Forelimb muscle (tissue), 1 donor: Measurements from ENCODE around the gene RAB11FIP4. TPM values are rescaled to one million over a fixed set of nuclear protein-coding genes. Genes with fewer than 3 reads are reported as not detected.
"Not testable (repeated sequence)": the region's sequence is repeated elsewhere in the genome, so short reads cannot be mapped to it uniquely, and the experiment has no call there.

Experiments used
- DNase-seq: peaks from one replicate; pipeline ENCODE4 v3.0.0-alpha.2; 2013; ENCODE audit warnings: low read depth
- polyA plus RNA-seq: library from polyadenylated mRNA; unstranded; fragments of 120-200 nt; gene quantifications from one replicate; pipeline ENCODE4 v1.2.1, GENCODE V29; 2013; ENCODE audit not compliant: insufficient read length

RAB11FIP4 gene
- polyA plus RNA-seq, 1 donor = 0.46 TPM

DNA sequence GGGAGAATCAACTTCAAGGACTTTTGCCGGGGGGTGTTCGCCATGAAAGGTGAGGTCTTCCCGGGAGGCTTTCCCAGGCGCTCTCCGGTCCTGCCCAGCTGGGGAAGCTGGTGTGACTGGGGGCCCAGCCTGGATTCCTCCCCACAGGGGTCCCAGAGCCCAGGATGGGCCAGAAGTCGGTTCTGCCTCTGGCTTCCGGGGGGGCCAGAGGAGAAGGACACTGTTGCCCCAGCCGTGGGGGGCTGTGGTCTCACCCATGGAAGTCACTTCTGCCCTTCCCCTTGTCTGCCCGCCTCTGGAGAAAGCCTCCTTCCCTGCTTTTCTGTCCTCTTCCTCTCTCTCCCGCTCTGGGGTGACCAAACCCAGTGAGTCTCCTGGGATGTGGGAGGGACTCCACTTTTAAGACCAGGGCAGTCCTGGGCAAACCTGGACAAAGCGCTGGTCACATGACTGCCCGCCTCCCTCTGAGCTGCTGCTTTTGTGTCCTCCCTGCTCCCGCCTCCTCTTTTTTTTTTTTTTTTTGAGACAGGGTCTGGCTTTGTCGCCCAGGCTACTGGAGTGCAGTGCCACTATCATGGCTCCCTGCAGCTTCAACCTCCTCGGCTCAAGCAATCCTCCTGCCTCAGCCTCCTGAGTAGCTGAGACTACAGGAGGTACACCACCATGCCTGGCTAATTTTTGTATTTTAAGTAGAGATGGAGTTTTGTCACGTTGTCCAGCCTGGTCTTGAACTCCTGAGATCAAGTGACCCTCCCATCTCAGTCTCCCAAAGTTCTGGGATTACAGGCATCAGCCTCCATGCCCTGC is 40.6 kb downstream of the RAB11FIP4 start:
- DNase-seq = no peak

DNA sequence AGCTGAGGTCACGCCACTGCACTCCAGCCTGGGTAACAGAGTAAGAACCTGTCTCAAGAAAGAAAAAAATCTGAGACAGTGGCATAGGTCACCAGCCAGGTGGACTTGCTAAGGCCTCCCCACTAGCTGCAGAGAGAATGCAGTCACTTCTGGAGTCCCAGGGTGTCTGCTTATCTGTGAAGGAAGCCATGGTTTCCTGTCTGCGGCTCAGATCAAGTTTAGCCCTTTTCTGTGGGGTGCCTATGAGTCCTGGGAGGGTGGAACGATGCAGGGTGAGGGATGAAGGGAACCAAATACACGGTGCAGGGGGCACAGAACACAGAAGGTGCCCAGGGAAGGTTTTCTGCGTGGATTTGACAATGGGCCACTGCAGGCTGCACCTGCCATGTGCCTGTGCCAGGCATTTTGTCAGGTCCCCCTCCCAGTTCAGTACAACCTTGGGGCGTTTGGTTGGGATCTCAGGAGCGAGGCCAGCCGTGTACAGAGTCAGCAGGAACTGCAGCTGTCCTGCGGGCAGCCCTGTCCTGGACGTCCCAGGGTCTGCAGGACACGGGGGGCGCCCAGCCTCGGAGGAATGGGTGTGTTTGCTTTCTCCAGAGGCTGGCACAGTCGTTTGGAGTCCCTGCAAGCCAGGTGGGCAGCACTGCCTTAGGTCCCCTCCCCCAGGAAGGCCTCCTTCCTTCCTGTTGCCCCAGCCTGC is 41.8 kb downstream of the RAB11FIP4 start:
- no peak for DNase-seq

DNA sequence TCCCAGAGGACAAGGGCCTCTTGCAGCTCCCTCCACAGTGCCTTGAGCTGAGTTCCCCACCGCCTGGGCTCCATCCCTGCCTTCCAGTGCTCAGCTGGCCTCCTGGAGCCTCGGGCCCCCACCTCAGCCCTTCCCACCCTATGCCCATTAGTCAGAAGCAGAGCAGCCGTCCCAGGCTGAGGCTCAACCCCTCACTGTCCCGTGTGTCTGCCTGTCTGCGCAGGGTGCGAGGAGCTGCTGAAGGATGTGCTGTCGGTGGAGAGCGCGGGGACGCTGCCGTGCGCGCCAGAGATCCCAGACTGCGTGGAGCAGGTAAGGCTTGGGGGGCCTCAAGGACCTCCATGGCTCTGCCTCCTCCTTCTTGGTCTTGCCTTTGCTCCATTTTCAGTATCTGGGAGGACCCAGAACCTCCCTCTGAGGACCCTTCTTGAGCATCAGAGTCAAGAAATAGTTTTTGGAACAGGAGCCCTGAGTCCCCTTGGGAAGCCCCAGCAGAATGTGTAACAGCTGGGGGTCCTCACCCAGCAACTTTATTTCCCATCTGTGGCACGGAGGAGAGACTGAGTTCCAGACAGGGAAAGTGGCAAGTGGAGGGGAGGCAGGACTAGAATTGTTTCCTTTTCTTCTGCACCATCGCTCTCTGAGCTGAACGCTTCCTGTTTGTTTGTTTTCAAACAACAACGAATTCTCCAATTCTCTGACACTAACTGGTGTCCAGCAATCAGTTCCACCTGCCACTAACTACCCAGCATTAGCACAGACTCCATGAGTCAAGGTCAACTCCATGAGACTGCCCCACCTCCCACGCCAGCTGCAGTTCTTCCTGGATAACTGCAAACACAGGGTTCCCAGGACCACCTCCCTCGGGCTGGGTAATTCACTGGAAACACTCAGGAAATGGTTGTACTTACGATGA is 42.6 kb downstream of the RAB11FIP4 start:
- DNase-seq = no peak

DNA sequence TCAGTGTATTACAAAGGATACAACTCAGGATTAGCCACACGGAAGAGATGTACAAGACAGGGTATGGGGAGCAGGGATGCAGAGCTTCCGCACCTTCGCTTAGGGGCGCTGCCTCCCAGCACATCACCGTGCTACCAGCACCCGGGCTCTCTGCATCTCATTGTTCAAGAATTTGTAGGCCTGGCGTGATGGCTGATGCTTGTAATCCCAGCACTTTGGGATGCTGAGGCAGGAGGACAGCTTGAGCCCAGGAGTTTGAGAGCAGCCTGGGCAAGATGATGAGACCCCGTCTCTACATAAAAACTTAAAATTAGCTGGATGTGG is 43.2 kb downstream of the RAB11FIP4 start:
- no peak for DNase-seq

DNA sequence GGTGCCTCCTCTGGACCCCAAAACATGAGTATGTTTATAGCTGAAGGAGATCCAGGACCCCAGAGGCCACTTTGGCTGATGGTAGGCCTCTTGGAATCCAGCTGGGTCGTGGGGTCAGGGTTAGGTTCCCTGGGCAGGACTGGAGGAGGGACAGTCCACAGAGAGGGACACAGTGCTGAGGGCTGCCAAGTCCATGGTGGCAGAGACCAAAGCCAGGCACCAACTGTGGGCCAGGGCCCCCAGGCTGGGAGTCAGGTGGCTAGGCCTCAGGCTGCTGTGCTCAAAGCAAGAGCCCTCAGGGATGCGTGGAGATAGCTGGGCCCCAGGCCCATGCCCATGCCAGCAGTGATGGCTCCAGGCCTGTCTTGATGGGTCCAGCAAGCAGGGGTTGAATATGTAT is 44.1 kb downstream of the RAB11FIP4 start:
- DNase-seq = no peak

DNA sequence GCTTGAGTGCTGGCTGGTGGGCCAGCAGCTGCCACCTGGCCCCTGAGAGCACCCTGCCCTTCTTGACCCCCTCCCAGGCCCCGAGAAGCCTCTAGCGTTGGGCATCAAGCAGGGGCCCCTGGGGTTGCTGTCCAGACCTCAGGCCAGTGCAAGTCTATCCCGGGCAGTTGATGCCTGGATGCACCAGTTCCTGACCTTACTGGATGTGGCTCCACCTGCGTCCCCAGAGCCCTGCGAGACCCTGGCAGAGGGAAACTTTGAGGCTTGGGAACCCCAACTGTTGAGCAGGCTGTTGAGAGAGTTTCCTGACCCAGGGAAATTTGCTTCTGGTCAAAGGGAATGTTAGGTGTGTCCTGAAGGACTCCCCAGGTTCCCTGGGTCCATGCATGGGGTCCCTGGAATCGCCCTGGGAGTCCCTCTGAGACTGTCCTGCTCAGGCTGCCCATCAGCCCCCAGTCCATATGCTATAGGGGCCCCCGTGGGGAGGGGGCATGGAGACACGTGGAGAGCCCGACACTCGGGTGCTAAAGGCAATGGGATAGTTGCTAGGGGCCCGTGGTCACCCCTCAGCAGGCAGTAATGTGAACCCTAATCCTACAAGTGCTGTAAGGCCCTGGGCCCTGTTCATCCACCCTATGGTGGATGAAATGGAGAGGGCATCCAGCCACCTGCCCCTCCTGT is 46.4 kb downstream of the RAB11FIP4 start:
- DNase-seq = no peak

DNA sequence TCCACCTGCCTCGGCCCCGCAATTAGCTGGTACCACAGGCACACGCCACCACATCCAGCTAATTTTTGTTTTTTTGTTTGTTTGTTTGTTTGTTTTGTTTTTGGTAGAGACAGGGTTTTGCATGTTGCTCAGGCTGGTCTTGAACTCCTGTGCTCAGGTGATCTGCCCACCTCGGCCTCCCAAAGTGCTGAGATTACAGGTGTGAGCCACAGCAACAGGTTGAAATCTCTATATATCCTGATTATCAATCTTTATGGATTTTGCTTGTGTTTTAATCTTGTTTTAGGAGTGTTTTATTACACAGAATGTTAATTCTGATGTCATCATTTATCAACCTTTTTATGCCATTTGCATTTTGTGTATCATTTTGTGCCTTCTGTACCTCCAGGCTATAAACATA is 48.2 kb downstream of the RAB11FIP4 start:
- no peak for DNase-seq

DNA sequence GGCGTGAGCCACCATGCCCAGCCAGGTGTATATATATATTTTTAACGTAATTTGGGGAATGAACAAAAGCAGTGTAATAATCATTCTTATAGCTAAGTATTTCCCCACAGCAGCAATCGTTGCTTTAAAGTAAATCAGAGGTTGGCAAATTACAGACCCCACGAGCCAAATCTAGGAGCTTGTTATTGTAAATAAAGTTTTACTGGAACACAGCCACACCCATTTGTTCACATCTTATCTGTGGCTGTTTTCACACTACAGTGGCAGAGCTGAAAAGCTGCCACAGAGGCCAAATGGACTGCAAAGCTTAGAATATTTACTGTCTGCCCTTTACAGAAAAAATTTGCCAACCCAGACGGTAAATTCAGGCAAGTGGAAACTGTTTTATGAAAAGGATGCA is 50.8 kb downstream of the RAB11FIP4 start:
- DNase-seq = no peak

DNA sequence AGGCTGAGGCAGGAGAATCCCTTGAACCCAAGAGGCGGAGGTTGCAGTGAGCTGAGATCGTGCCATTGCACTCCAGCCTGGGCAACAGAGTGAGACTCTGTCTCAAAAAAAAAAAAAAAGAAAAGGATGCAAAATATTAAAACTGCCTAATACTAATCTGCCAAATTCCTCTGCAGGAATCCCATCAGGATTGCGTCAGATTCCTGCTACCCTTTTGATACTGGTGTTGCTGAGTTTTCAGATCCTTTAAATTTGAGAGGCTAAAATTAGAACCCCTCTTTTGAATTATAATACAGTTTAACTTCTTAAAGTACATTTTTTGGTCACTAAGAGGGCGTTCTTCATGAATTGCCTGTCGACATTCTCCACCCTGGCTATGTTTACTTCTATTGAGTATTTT is 51.4 kb downstream of the RAB11FIP4 start:
- not testable (repeated sequence) for DNase-seq

DNA sequence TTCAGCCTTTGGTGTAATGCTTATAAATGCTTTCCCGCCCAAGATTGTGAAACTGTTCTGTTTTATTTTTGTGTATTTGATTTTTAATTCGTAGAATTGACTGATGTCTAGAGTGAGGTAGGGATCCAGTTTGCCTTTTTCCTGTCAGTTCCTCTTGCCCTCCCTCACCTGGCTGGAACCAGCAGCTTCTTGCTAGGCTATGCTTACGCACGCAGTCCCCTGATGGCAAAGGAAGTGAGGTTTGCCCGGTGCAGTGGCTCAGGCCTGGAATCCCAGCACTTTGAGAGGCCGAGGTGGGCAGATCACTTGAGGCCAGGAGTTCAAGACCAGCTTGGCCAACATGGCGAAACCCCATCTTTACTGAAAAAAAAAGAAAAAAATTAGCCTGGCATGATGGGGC is 51.9 kb downstream of the RAB11FIP4 start:
- no peak for DNase-seq

DNA sequence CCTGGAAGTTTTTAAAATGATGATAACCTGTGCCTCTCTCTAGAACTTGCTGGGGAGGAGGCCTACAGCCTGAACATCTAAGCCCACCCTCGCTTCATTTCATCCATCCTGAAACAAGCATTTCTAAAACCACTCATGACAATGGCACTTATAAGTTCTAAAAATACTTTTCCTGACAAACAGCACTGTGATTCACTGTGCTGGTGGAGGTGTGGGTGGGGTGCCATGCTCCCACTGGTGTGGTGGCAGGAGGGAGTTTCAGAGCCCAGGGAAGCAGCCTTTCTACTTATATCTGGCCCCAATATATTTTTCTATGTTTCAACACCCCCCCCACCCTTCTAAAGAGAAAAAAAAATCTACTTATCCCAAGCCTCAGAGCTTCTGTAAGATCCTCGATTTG is 52.6 kb downstream of the RAB11FIP4 start:
- DNase-seq = no peak

DNA sequence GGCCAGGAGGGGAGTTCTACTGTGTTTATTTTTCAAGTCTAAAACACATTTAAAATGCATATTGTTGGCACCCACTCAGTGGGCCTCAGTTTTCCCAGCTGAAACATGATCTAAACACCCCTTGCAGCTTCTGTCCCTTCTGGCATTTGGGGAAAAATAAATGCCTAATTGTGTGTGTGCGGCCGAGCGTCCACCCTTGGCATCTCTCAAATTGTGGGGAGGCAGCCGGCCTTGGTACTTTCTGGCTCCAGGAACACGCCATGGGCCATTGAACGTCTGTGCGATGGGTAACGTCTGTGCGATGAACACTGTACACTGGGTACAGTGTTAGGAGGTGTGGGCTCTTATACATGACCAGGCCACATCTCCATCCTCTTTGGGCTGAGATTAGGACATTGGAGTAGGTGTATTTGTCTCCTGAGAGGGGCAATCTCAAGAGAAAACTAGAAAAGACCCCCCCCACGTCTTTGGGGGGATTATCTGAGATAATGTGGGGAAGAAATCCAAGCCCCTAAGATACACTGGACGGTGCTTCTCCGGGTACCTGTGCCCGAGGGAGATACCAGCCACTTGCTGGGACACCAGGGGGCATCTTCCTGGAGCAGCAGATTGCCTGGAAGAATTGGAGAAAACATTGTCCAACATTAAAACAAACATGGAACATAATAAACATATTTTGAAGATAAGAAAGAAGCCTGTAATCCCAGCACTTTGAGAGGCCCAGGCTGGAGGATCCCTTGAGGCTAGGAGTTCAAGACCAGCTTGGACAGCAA is 54.9 kb downstream of the RAB11FIP4 start:
- DNase-seq = no peak

DNA sequence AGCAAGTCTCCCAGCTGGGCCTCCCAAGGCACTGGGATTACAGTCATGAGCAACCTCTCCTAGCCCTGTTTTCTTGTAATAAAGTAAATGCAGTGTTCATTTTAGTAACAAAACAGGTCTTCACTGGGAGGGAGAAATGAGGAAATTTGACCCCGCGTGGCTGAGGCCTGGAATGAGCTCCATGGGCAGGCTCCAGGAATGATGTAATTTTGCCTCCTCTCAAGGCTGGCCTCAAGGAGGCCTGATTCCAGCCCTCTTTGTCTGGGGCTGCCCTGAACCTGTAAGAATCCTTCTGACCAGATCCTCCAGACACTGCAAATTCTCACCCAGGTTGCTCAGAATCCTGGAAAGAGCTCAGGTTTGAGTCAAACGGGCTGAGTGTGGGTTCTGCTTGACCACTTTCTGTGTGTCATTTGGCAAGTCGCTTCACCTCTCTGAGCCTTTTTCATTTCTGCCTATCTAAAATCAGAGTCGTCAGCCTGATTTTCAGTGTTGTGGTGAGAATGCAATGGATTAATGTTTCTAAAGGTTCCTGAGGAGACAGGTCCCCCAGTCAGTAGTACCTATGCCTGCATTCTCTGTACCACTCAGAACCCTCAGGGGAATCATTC is 57.1 kb downstream of the RAB11FIP4 start:
- no peak for DNase-seq

DNA sequence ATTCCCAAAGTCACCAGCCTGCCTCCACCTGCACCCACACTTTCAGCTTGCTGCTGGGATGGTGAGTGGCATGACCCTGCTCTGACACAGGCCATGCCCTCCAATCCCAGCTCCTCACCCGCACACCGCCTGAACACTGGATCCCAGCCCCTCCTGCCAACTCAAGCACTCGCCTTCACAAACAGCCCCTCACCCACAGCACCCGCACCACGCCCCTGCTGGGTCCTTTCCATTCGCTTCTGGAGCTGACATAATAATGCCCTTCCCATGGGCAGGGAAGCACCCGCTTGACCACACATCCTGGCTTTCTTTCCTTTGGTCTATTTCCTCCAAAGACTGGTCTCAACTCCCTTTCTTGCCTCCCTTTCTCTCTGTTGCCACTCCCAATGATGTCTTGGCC is 57.6 kb downstream of the RAB11FIP4 start:
- no peak for DNase-seq

DNA sequence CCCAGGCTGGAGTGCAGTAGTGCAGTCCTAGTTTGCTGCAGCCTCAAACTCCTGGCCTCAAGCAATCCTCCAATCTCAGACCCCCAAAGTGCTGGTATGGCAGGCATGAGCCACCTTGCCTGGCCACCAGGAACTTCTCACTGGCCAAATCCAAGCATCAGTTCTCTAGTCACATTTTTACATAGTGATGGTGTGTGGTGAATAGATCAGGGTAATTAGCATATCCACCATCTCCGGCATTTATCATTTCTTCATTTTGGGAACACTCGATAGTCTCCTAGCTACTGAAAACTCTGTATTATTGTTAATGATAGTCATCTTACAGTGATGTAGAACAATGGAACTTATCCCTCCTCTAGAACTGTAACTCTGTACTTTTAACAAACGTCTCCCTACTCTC is 58.3 kb downstream of the RAB11FIP4 start:
- no peak for DNase-seq

DNA sequence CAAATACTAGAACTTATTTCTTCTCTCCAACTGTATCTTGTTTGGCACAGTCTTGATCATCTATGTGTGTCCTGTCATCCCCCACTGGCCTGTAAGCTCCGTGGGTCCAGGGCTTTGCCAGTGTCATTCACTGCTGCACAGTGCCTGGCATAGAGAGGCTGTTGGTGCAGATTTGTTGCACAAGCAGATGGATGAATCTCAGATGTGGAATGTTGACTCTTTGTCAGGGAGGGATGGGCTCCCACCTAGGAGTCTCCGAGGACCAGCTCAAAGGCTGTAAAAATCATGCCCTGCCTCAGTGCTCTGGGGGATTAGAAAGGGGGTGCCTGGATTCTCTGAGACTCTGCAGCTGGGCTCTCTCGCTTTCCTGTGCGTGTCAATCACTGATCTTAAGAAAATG is 60.6 kb downstream of the RAB11FIP4 start:
- DNase-seq = no peak

DNA sequence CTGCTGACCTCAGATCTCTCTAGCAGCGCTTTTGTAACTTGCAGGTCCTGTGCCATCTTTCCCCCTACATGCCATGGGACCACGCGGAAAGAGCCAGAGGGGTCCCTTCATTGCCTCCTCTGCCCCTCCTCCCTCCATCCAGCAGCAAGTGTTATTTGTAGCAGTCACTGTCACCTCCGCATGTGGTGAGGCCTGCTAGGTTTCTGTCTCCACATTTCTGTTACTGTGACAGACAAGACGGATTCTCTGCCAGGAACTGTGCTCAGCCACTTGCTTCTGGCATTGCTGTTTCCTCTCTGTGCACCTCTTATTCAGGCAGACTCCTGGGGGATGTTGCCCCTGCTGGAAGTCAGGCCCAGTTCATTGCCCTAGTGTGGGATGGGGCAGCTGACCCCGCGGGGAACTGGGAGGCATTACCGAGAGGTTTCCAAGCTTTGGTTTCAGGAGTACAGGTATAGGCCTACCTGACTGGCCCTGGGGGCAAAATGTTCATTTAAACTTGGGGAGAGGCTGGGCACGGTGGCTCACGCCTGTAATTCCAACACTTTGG is 61.2 kb downstream of the RAB11FIP4 start:
- DNase-seq = no peak

DNA sequence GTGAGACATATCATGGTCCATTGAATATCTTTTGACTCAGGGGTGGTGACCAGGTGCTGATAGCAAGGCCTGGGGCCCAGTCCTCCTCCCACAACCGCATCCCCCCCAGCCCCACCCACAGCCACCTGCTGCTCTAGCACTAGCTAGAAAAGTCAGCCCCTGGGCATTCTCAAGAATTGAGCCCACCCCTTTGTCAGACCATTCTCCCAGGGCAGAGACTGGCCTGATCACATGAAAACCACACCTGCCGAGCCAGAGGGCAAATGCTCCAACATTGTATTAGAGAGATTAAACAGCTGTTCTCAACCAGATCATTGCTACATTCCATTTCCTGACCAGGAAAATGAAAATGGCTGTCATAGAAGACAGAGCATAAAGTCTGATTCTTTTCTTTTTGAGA is 62.4 kb downstream of the RAB11FIP4 start:
- DNase-seq = no peak

DNA sequence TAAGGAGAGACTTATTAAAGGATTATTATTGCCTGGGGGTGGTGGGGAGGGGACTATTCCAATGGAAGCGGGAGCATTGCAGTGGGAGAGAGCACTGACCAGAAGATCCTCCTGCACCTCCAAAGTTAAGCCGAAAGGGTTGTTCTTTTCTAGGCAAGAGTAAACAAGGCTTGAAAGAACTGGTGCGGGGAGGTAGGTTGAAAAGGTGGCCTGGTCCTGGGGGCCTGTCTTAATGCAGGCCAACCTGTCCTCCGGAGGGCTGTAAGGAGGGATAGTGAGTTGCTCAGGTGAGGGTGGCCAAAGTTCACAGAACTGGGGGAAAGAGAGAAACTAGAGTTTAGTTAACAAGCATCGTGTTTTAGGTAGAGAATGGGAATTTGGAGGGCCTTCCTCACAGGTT is 65.3 kb downstream of the RAB11FIP4 start:
- DNase-seq = no peak
